GM23338 (cell line): ENCODE data around the gene TMPRSS3. TPM values are rescaled to one million over a fixed set of nuclear protein-coding genes. Genes with fewer than 3 reads are reported as not detected.

Source experiments
- ATAC-seq: fragments of 200-7000 bp; cut with Tn5 transposase; 3 replicates; pipeline ENCODE4 v1.9.1; 2020
- DNase-seq: peaks from one replicate; pipeline ENCODE4 v3.0.0-alpha.2; 2015; ENCODE audit warnings: low spot score
- H2AFZ ChIP-seq: fragments of 200-600 bp; sonication (generic); 2 replicates; pipeline ENCODE4 v1.8.0; 2016; ENCODE audit warnings: antibody characterized with exemption, mild to moderate bottlenecking, moderate library complexity
- H3F3A ChIP-seq: fragments of 200-600 bp; sonication (generic); replicated peaks from 2 replicates; pipeline ENCODE4 v1.8.0; 2017; ENCODE audit warnings: antibody characterized with exemption, mixed run types, low read depth
- H3K27ac ChIP-seq: fragments of 200-600 bp; sonication (generic); 2 replicates; pipeline ENCODE4 v1.6.1; 2016; ENCODE audit warnings: low read depth
- H3K27me3 ChIP-seq: fragments of 200-600 bp; sonication (generic); 2 replicates; pipeline ENCODE4 v1.8.0; 2016; ENCODE audit warnings: mild to moderate bottlenecking, mixed run types, moderate library complexity; ENCODE audit not compliant: insufficient read depth
- H3K36me3 ChIP-seq: fragments of 200-600 bp; sonication (generic); 2 replicates; pipeline ENCODE4 v1.8.0; 2016; ENCODE audit warnings: mild to moderate bottlenecking; ENCODE audit not compliant: insufficient read depth
- H3K4me1 ChIP-seq: fragments of 200-600 bp; sonication (generic); 2 replicates; pipeline ENCODE4 v1.8.0; 2016; ENCODE audit warnings: mild to moderate bottlenecking, moderate library complexity; ENCODE audit not compliant: insufficient read depth
- H3K4me2 ChIP-seq: fragments of 200-600 bp; sonication (generic); 2 replicates; pipeline ENCODE4 v1.7.1; 2017; ENCODE audit warnings: mixed run types
- H3K4me3 ChIP-seq: fragments of 200-600 bp; sonication (generic); 2 replicates; pipeline ENCODE4 v1.6.1; 2016; ENCODE audit warnings: mixed run types
- H3K79me2 ChIP-seq: fragments of 200-600 bp; sonication (generic); replicated peaks from 2 replicates; pipeline ENCODE4 v1.8.0; 2017; ENCODE audit warnings: mild to moderate bottlenecking; ENCODE audit not compliant: insufficient read depth
- H3K9me2 ChIP-seq: fragments of 200-600 bp; sonication (generic); 2 replicates; pipeline ENCODE4 v1.8.0; 2017; ENCODE audit not compliant: insufficient read depth
- H4K20me1 ChIP-seq: fragments of 200-600 bp; sonication (generic); replicated peaks from 2 replicates; pipeline ENCODE4 v1.8.0; 2017; ENCODE audit warnings: mild to moderate bottlenecking; ENCODE audit not compliant: insufficient read depth
- H3K27ac Mint-ChIP-seq: 2 replicates; pipeline ENCODE4 v1.8.0; 2020; ENCODE audit warnings: inconsistent platforms, mild to moderate bottlenecking, moderate library complexity, mixed read lengths
- H3K27me3 Mint-ChIP-seq: 3 replicates; pipeline ENCODE4 v1.8.0; 2022; ENCODE audit warnings: low read depth, mild to moderate bottlenecking, moderate library complexity, mixed read lengths, inconsistent platforms; ENCODE audit not compliant: insufficient read depth, poor library complexity
- H3K36me3 Mint-ChIP-seq: 3 replicates; pipeline ENCODE4 v1.8.0; 2021; ENCODE audit warnings: low read depth, mild to moderate bottlenecking, inconsistent platforms, moderate library complexity, mixed read lengths
- H3K4me1 Mint-ChIP-seq: 3 replicates; pipeline ENCODE4 v1.8.0; 2020; ENCODE audit warnings: mild to moderate bottlenecking, inconsistent platforms, mixed read lengths
- H3K4me3 Mint-ChIP-seq: 3 replicates; pipeline ENCODE4 v1.8.0; 2021; ENCODE audit warnings: moderate library complexity, mild to moderate bottlenecking, inconsistent platforms, mixed read lengths
- H3K9me3 Mint-ChIP-seq: 3 replicates; pipeline ENCODE4 v1.8.0; 2020; ENCODE audit warnings: moderate library complexity, mild to moderate bottlenecking, inconsistent platforms, mixed read lengths
- CREB1 ChIP-seq: fragments of 250-450 bp; sonication (Bioruptor Pico); IDR thresholded peaks from 2 replicates; pipeline ENCODE4 v1.5.0; 2020; ENCODE audit warnings: low read depth, mild to moderate bottlenecking, moderate library complexity
- EZH2 ChIP-seq: fragments of 200-600 bp; sonication (generic); IDR thresholded peaks from one replicate; pipeline ENCODE4 v1.8.0; 2017; ENCODE audit warnings: antibody characterized with exemption, mild to moderate bottlenecking, low read depth; ENCODE audit not compliant: unreplicated experiment
- NANOG ChIP-seq: IDR thresholded peaks from 2 replicates; pipeline ENCODE4 v1.6.1; 2016; ENCODE audit warnings: antibody characterized with exemption, borderline replicate concordance
- POLR2AphosphoS5 ChIP-seq: IDR thresholded peaks from 2 replicates; pipeline ENCODE4 v1.6.1; 2016; ENCODE audit warnings: antibody characterized with exemption, low read depth
- STAT1 ChIP-seq: IDR thresholded peaks from one replicate; pipeline ENCODE4 v1.6.1; 2016; ENCODE audit warnings: antibody characterized with exemption; ENCODE audit not compliant: unreplicated experiment
- ZNF114 ChIP-seq: fragments of 250-450 bp; sonication (Bioruptor Pico); IDR thresholded peaks from 2 replicates; pipeline ENCODE4 v1.5.0; 2020; ENCODE audit warnings: mild to moderate bottlenecking, moderate library complexity
- ZNF331 ChIP-seq: fragments of 250-450 bp; sonication (Bioruptor Pico); IDR thresholded peaks from 2 replicates; pipeline ENCODE4 v1.5.0; 2020; ENCODE audit warnings: low read depth, mild to moderate bottlenecking, moderate library complexity
- polyA plus RNA-seq: library from polyadenylated mRNA; unstranded; fragments of >200 nt; fragmentation: Nextera tagmentation; extraction: Ambion mirVana; gene quantifications from 2 replicates; pipeline ENCODE4 v1.2.1, GENCODE V29; 2016
- total RNA-seq: library from RNA; depleted of rRNA; stranded (reverse); fragments of >200 nt; shearing (Covaris generic); gene quantifications from 2 replicates; pipeline ENCODE4 v1.2.3, GENCODE V29; 2014
- TF ChIP-seq, protein P1 (sequence below), 2 experiments: fragments of 200-600 bp in 1 of 2; sonication (generic) in 1 of 2; conservative IDR thresholded peaks; 2 replicates each; pipeline versions ENCODE4 v1.5.1 to v1.6.1; 2016 to 2017; ENCODE audit warnings: antibody characterized with exemption in 2 of 2, low read depth in 2 of 2, mild to moderate bottlenecking in 2 of 2, moderate library complexity in 1 of 2
- TF ChIP-seq, protein P2 (sequence below): IDR thresholded peaks from 2 replicates; pipeline ENCODE4 v1.6.1; 2016; ENCODE audit warnings: antibody characterized with exemption
- TF ChIP-seq, protein P3 (sequence below): IDR thresholded peaks from one replicate; pipeline ENCODE4 v1.6.1; 2018; ENCODE audit warnings: antibody characterized with exemption; ENCODE audit not compliant: unreplicated experiment

Gene TMPRSS3
- total and polyA plus RNA-seq, 2 experiments from 2014 or later: 0.17 TPM; not detected in 1

DNA sequence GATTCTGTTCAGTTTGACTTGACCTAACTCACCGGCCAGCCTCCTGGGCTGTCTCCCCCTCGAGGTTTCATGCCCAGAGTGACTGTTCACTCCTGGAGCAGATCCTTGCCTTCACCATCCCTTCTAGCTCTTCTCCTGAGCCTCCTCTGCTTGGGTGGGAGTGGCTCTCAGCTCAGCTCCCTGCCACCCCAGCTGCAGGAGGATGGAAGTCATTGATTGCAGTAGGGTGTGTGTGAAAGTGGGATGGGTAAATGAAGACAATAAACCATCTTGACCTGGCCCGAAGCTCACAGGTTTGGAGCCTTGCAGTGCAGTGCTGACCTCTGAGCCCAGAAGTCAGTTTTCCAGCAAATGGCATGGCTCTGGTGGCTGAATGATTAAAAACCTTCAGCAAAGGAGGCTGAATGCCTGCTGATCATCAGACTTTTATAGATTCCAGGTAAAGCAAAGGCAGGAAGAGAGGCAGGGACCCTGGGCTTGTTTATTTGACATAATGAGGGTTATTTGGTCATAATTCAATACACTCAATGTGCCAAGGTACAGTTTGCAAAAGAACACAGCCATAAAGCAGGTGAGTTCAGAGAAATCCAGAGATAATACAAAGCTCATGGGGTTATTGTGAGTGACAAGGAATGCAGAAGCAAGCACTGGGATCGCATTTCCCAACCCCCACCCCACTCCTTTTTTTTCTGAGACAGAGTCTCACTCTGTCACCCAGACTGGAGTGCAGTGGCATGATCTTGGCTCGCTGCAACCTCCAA is 63.1 kb downstream of the TMPRSS3 start (continued):
- TF ChIP-seq, protein P1, sequence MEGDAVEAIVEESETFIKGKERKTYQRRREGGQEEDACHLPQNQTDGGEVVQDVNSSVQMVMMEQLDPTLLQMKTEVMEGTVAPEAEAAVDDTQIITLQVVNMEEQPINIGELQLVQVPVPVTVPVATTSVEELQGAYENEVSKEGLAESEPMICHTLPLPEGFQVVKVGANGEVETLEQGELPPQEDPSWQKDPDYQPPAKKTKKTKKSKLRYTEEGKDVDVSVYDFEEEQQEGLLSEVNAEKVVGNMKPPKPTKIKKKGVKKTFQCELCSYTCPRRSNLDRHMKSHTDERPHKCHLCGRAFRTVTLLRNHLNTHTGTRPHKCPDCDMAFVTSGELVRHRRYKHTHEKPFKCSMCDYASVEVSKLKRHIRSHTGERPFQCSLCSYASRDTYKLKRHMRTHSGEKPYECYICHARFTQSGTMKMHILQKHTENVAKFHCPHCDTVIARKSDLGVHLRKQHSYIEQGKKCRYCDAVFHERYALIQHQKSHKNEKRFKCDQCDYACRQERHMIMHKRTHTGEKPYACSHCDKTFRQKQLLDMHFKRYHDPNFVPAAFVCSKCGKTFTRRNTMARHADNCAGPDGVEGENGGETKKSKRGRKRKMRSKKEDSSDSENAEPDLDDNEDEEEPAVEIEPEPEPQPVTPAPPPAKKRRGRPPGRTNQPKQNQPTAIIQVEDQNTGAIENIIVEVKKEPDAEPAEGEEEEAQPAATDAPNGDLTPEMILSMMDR (conservative IDR thresholded peaks at IDR 0.05; ENCODE audit: low read depth in 2 of 2): no peak
- no peak for TF ChIP-seq CREB1 (CRISPR knock-in tag)

DNA sequence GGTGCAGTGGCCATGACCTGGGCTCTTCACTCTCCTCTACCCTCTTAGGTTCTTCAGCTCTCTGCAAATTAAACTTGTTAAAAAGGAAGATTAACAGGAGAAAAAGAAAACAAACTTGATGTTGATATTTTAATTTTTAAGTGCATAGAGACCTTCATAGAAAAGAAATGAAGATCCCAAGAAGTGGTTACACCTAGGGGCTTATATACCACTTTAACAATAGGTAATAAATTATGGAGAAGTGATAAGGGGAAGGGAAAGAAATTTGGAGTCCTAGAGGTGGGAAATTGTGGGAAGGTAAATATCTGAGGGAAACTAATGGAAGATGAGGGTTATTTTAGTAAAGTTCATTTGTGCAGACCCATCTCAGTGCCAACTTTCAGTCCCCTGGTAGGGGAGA is 64.2 kb downstream of the TMPRSS3 start:
- DNase-seq (no peak), ATAC-seq (no peak)
- Histone ChIP-seq H4K20me1 (no peaks in the 10 kb centered on the region), H3K27me3 (no peaks in the 10 kb centered on the region), H3K4me1 (0 out of 2 replicates have a peak, but pooled peaks cover 15% of the 10 kb centered on the region), H3K4me3 (no peak overlapping the region), H3K36me3 (no peaks in the 10 kb centered on the region), H3K79me2 (no peaks in the 10 kb centered on the region), H3F3A (no peaks in the 10 kb centered on the region), H3K4me2 (no peak overlapping the region), H3K27ac (no peak overlapping the region), H2AFZ (no peak overlapping the region), H3K9me2 (no peaks in the 10 kb centered on the region)
- no peaks in the 10 kb centered on the region for H3K27me3 Mint-ChIP-seq
- H3K27ac Mint-ChIP-seq: no peak overlapping the region
- no peak overlapping the region for H3K4me3 Mint-ChIP-seq
- TF ChIP-seq STAT1 (no peak), CREB1 (CRISPR knock-in tag) (no peak)
- H3K4me1 Mint-ChIP-seq: peaks cover 21% of the 10 kb centered on the region
- H3K36me3 Mint-ChIP-seq: peaks cover 29% of the 10 kb centered on the region
- H3K9me3 Mint-ChIP-seq: peaks cover 36% of the 10 kb centered on the region

DNA sequence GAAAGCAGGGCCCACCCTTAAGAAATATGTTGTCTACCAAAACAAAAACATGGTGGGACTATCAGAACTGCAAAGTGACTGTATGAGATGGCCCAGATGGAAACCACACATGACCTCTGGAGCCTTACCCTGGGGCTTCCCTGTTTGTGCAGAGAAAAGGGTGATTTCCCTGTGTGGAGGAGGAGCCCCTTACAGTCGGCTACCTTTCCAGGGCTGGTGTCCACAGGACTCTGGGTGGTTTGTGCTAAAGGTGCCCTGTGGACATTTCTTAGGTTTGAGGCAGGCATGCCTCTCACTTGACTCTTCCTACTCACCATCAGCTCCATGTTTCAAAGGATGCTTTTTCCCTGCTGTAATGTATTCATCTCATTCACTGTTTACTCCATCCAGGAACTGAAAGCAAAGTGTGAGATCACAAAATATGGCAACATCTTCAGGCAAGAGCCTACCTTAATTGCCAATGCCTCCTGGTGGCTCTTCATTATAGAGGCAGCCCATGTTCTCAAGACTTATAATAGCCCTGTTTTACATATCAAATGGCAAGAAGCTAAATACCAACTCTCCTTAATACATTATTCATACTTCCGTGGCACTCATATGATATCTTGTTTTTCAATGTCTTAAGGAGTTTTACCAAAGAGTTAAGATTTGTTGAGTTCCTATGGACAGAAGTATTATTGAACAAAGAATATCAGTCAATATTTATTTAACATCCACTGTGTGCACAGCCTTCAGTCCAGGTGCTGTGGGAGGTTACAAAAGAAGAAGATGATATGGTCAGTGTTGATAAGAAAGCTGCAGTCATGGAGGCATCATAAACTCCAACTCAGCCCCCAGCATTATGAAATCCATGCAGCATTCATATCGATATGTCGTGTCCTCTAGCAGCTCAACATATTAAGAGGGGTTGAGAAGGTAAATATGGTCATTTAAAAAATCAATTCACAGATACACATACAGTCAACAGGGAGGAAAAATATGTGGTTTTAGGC is 65.2 kb downstream of the TMPRSS3 start:
- Histone ChIP-seq H3K79me2 (no peaks in the 10 kb centered on the region), H3K4me2 (no peak overlapping the region), H3K36me3 (no peaks in the 10 kb centered on the region), H3K27me3 (no peaks in the 10 kb centered on the region), H3K4me3 (no peak overlapping the region), H2AFZ (no peak overlapping the region), H3K9me2 (no peaks in the 10 kb centered on the region), H3F3A (no peaks in the 10 kb centered on the region), H3K27ac (no peak overlapping the region), H3K4me1 (0 out of 2 replicates have a peak, but pooled peaks cover 11% of the 10 kb centered on the region), H4K20me1 (no peaks in the 10 kb centered on the region)
- DNase-seq (no peak), ATAC-seq (no peak)
- no peak overlapping the region for H3K27ac Mint-ChIP-seq
- no peaks in the 10 kb centered on the region for H3K27me3 Mint-ChIP-seq
- no peak overlapping the region; the same call in 2 of the 3 replicates for H3K4me3 Mint-ChIP-seq
- peaks cover 38% of the 10 kb centered on the region for H3K9me3 Mint-ChIP-seq
- H3K36me3 Mint-ChIP-seq: peaks cover 29% of the 10 kb centered on the region
- H3K4me1 Mint-ChIP-seq: peaks cover 12% of the 10 kb centered on the region
- TF ChIP-seq, protein P1 (conservative IDR thresholded peaks at IDR 0.05; ENCODE audit: low read depth in 2 of 2): no peak
- TF ChIP-seq STAT1 (no peak), EZH2 (no peak), POLR2AphosphoS5 (no peak), ZNF331 (CRISPR knock-in tag) (no peak), NANOG (no peak), CREB1 (CRISPR knock-in tag) (no peak), ZNF114 (no peak)
- TF ChIP-seq, protein P2, sequence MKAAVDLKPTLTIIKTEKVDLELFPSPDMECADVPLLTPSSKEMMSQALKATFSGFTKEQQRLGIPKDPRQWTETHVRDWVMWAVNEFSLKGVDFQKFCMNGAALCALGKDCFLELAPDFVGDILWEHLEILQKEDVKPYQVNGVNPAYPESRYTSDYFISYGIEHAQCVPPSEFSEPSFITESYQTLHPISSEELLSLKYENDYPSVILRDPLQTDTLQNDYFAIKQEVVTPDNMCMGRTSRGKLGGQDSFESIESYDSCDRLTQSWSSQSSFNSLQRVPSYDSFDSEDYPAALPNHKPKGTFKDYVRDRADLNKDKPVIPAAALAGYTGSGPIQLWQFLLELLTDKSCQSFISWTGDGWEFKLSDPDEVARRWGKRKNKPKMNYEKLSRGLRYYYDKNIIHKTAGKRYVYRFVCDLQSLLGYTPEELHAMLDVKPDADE: no peak
- TF ChIP-seq, protein P3, sequence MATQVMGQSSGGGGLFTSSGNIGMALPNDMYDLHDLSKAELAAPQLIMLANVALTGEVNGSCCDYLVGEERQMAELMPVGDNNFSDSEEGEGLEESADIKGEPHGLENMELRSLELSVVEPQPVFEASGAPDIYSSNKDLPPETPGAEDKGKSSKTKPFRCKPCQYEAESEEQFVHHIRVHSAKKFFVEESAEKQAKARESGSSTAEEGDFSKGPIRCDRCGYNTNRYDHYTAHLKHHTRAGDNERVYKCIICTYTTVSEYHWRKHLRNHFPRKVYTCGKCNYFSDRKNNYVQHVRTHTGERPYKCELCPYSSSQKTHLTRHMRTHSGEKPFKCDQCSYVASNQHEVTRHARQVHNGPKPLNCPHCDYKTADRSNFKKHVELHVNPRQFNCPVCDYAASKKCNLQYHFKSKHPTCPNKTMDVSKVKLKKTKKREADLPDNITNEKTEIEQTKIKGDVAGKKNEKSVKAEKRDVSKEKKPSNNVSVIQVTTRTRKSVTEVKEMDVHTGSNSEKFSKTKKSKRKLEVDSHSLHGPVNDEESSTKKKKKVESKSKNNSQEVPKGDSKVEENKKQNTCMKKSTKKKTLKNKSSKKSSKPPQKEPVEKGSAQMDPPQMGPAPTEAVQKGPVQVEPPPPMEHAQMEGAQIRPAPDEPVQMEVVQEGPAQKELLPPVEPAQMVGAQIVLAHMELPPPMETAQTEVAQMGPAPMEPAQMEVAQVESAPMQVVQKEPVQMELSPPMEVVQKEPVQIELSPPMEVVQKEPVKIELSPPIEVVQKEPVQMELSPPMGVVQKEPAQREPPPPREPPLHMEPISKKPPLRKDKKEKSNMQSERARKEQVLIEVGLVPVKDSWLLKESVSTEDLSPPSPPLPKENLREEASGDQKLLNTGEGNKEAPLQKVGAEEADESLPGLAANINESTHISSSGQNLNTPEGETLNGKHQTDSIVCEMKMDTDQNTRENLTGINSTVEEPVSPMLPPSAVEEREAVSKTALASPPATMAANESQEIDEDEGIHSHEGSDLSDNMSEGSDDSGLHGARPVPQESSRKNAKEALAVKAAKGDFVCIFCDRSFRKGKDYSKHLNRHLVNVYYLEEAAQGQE: no peak
